Measurements from ENCODE around the gene SIX4. TPM values are rescaled to one million over a fixed set of nuclear protein-coding genes. Genes with fewer than 3 reads are reported as not detected.

SIX4 gene
- total and polyA plus RNA-seq, 10 of the 15 experiments (the other 5 are each of a cell fraction or from before 2014, with no cell fraction given): 0.04 to 0.26 (median 0.06) TPM; not detected in 5

DNA sequence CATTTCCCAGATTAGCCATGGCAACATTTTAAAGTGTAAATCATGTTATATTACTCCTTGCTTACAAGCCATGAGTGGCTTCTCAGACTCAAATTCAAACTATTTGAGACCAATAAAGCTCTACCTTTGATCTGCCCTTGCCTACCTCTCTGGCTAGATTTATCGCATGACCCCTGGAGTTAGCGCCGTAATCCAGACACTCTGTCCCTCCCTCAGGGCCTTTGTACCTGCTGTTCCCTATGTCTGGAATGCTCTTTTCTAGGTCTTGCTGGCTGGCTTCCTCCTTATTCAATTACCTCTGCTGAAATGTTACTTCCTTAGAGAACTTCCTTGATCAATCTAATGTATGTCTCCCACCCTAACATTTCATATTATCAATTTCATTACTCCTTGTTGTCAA is 16.3 kb downstream of the SIX4 start (continued):
- no peak for TF ChIP-seq ZNF384 (IDR thresholded peaks at IDR 0.05; ENCODE audit: borderline replicate concordance, low read depth, low read length)
- TF ChIP-seq, protein P1, sequence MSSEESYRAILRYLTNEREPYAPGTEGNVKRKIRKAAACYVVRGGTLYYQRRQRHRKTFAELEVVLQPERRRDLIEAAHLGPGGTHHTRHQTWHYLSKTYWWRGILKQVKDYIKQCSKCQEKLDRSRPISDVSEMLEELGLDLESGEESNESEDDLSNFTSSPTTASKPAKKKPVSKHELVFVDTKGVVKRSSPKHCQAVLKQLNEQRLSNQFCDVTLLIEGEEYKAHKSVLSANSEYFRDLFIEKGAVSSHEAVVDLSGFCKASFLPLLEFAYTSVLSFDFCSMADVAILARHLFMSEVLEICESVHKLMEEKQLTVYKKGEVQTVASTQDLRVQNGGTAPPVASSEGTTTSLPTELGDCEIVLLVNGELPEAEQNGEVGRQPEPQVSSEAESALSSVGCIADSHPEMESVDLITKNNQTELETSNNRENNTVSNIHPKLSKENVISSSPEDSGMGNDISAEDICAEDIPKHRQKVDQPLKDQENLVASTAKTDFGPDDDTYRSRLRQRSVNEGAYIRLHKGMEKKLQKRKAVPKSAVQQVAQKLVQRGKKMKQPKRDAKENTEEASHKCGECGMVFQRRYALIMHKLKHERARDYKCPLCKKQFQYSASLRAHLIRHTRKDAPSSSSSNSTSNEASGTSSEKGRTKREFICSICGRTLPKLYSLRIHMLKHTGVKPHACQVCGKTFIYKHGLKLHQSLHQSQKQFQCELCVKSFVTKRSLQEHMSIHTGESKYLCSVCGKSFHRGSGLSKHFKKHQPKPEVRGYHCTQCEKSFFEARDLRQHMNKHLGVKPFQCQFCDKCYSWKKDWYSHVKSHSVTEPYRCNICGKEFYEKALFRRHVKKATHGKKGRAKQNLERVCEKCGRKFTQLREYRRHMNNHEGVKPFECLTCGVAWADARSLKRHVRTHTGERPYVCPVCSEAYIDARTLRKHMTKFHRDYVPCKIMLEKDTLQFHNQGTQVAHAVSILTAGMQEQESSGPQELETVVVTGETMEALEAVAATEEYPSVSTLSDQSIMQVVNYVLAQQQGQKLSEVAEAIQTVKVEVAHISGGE (CRISPR knock-in tag; IDR thresholded peaks at IDR 0.05): no peak

DNA sequence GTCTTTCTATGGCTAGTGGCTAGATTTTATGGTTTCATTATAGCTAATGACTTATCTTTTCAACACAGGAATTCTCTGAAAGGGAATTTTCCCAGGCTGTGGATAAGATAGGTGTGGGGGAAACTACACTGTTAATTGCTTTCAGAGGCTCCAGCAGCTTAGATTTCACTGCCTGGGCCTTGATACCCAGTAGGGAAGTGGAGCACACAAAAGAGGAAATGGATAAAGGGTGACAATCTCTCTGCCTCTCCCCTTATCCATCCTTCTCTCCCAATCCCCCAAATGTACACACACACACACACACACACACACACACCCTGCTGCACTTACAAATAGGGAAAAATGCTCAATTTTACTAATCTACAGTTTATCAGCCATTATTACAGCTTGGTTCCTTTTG is 19.1 kb downstream of the SIX4 start:
- H3K4me2 ChIP-seq (ENCODE audit: control insufficient read depth, insufficient read depth): no peak overlapping the region
- H2AFZ ChIP-seq (ENCODE audit: control insufficient read depth, low read depth, low read length): no peak overlapping the region
- BruUV-seq (replicated peaks): no TSS peak
- no peak for ATAC-seq
- no peaks in the 10 kb centered on the region for H3K36me3 ChIP-seq (ENCODE audit: control insufficient read depth in 2 of 2, insufficient read depth in 2 of 2, low read length in 1 of 2)
- in situ Hi-C loops (cut with MboI) (no loop called here), intact Hi-C loops (cut with micrococcal nuclease; ENCODE audit: unreplicated experiment) (no loop called here)
- TF ChIP-seq, protein P2, sequence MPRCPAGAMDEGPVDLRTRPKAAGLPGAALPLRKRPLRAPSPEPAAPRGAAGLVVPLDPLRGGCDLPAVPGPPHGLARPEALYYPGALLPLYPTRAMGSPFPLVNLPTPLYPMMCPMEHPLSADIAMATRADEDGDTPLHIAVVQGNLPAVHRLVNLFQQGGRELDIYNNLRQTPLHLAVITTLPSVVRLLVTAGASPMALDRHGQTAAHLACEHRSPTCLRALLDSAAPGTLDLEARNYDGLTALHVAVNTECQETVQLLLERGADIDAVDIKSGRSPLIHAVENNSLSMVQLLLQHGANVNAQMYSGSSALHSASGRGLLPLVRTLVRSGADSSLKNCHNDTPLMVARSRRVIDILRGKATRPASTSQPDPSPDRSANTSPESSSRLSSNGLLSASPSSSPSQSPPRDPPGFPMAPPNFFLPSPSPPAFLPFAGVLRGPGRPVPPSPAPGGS (IDR thresholded peaks at IDR 0.05; ENCODE audit: borderline replicate concordance, insufficient read depth, low read depth, low read length, poor library complexity, severe bottlenecking): no peak
- TF ChIP-seq, protein P3, sequence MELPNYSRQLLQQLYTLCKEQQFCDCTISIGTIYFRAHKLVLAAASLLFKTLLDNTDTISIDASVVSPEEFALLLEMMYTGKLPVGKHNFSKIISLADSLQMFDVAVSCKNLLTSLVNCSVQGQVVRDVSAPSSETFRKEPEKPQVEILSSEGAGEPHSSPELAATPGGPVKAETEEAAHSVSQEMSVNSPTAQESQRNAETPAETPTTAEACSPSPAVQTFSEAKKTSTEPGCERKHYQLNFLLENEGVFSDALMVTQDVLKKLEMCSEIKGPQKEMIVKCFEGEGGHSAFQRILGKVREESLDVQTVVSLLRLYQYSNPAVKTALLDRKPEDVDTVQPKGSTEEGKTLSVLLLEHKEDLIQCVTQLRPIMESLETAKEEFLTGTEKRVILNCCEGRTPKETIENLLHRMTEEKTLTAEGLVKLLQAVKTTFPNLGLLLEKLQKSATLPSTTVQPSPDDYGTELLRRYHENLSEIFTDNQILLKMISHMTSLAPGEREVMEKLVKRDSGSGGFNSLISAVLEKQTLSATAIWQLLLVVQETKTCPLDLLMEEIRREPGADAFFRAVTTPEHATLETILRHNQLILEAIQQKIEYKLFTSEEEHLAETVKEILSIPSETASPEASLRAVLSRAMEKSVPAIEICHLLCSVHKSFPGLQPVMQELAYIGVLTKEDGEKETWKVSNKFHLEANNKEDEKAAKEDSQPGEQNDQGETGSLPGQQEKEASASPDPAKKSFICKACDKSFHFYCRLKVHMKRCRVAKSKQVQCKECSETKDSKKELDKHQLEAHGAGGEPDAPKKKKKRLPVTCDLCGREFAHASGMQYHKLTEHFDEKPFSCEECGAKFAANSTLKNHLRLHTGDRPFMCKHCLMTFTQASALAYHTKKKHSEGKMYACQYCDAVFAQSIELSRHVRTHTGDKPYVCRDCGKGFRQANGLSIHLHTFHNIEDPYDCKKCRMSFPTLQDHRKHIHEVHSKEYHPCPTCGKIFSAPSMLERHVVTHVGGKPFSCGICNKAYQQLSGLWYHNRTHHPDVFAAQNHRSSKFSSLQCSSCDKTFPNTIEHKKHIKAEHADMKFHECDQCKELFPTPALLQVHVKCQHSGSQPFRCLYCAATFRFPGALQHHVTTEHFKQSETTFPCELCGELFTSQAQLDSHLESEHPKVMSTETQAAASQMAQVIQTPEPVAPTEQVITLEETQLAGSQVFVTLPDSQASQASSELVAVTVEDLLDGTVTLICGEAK (IDR thresholded peaks at IDR 0.05; ENCODE audit: borderline replicate concordance): no peak
- TF ChIP-seq SMARCA5 (IDR thresholded peaks at IDR 0.05) (no peak), SPI1 (IDR thresholded peaks at IDR 0.05; ENCODE audit: borderline replicate concordance, insufficient read depth, low read depth, low read length) (peak; percentile 40; the same call in 1 of the 2 replicates), STAT1 (conservative IDR thresholded peaks at IDR 0.05) (no peak)
- TF ChIP-seq, protein P4, sequence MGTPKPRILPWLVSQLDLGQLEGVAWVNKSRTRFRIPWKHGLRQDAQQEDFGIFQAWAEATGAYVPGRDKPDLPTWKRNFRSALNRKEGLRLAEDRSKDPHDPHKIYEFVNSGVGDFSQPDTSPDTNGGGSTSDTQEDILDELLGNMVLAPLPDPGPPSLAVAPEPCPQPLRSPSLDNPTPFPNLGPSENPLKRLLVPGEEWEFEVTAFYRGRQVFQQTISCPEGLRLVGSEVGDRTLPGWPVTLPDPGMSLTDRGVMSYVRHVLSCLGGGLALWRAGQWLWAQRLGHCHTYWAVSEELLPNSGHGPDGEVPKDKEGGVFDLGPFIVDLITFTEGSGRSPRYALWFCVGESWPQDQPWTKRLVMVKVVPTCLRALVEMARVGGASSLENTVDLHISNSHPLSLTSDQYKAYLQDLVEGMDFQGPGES (IDR thresholded peaks at IDR 0.05): no peak
- no peaks in the 10 kb centered on the region; the same call in 2 of the 3 replicates for H3K9me3 ChIP-seq (replicated peaks; ENCODE audit: control insufficient read depth, insufficient read depth, low read length)
- POLR2A ChIA-PET: no interaction called here
- H4K20me1 ChIP-seq (ENCODE audit: control insufficient read depth, insufficient read depth): no peaks in the 10 kb centered on the region
- RAD21 ChIA-PET (ENCODE audit: unreplicated experiment): no interaction called here
- H3K9ac ChIP-seq (ENCODE audit: control insufficient read depth, insufficient read depth, low read length): no peak overlapping the region
- CTCF ChIA-PET: no interaction called here
- no peaks in the 10 kb centered on the region for H3K79me2 ChIP-seq (ENCODE audit: control insufficient read depth, insufficient read depth, low read length)
- no peaks in the 10 kb centered on the region; a peak in 1 of 4 replicates for H3K27me3 ChIP-seq (replicated peaks in 1 of 2; ENCODE audit: control insufficient read depth in 2 of 2, insufficient read depth in 2 of 2, low read length in 1 of 2)
- H3K27ac ChIP-seq (ENCODE audit: control insufficient read depth, insufficient read depth): no peak overlapping the region
- DNase-seq (ENCODE audit: low read depth, low spot score): no peak
- no peak for FAIRE-seq
- no peaks in the 10 kb centered on the region for H3K4me1 ChIP-seq (ENCODE audit: control insufficient read depth, insufficient read depth, low read length)
- SMC1A ChIA-PET (ENCODE audit: uncharacterized antibody, unreplicated experiment): interaction anchor here (0.9 kb wide), 1 partner anchor 14 kb away, joined by 5 read pairs; no protein-coding TSS in a partner anchor
- H3K4me3 ChIP-seq: no peak overlapping the region

All from GM12878 (cell line).